Measurements from ENCODE around the gene SUMF1. TPM values are rescaled to one million over a fixed set of nuclear protein-coding genes. Genes with fewer than 3 reads are reported as not detected.
"Not testable (repeated sequence)": the region's sequence is repeated elsewhere in the genome, so short reads cannot be mapped to it uniquely, and the experiment has no call there.

Gene SUMF1
- total and polyA plus RNA-seq, 2 of the 4 experiments (the other 2 are of a cell fraction), result 26.3 to 38.4 TPM

DNA sequence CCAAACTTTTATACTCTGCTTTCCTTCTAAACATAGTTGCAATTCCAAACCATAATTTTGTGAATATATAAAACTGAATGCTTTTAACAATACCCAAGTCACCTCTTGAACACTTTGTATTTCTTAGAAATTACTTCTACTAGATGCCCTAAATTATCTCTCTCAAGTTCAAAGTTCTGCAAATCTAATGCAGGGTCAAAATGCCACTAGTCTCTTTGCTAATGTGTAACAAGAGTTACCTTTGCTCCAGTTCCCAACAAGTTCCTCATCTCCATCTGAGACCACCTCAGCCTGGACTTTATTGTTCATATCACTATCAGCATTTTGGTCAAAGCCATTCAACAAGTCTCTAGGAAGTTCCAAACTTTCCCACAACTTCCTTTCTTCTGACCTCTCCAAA is 137.3 kb downstream of the SUMF1 start:
- H3K4ac ChIP-seq (ENCODE audit: low read depth, low read length); BruUV-seq (replicated peaks); H2BK120ac ChIP-seq (ENCODE audit: low read depth, low read length); H3K23ac ChIP-seq (ENCODE audit: low read depth, low read length); H3K27ac ChIP-seq (ENCODE audit: insufficient read depth, low read length); in situ Hi-C loops (cut with MboI; ENCODE audit: low sequenced_read_pairs); dilution Hi-C loops (cut with HindIII; ENCODE audit: low sequenced_read_pairs, unreplicated experiment); H3K4me1 ChIP-seq (ENCODE audit: control insufficient read depth, insufficient read depth, low read length); H3K4me2 ChIP-seq (ENCODE audit: low read depth, low read length); H3K4me3 ChIP-seq (ENCODE audit: insufficient read depth, low read depth, low read length); H2BK20ac ChIP-seq (ENCODE audit: low read depth, low read length); ATAC-seq (ENCODE audit: low read depth); H4K8ac ChIP-seq (ENCODE audit: low read depth in 2 of 2, low read length in 2 of 2); intact Hi-C loops (cut with micrococcal nuclease); H3K9me3 ChIP-seq (ENCODE audit: control insufficient read depth, insufficient read depth, low read length); H2AK5ac ChIP-seq (ENCODE audit: low read depth, low read length); H3K27me3 ChIP-seq (ENCODE audit: control insufficient read depth, insufficient read depth, low read length); H3K79me1 ChIP-seq (ENCODE audit: low read depth in 1 of 2, low read length in 2 of 2); DNase-seq; H4K5ac ChIP-seq (ENCODE audit: low read depth, low read length); H2BK15ac ChIP-seq (ENCODE audit: low read depth, low read length); H3K36me3 ChIP-seq (ENCODE audit: control insufficient read depth, insufficient read depth, low read length); POLR2A ChIA-PET (ENCODE audit: unreplicated experiment); H3K18ac ChIP-seq (ENCODE audit: low read depth, low read length); H2BK5ac ChIP-seq (ENCODE audit: low read depth, low read length, poor library complexity, severe bottlenecking); H4K91ac ChIP-seq (ENCODE audit: insufficient read depth, low read depth, low read length); H3K56ac ChIP-seq (ENCODE audit: extremely low read depth, insufficient read depth, low read length); H2AFZ ChIP-seq (replicated peaks; ENCODE audit: low read length, poor library complexity); H3K14ac ChIP-seq (replicated peaks; ENCODE audit: low read depth, low read length); H4K20me1 ChIP-seq (ENCODE audit: insufficient read depth, low read length); H3K9ac ChIP-seq (ENCODE audit: low read depth, low read length); H2AK9ac ChIP-seq (replicated peaks; ENCODE audit: low read depth, low read length, poor library complexity); H3K9me1 ChIP-seq (ENCODE audit: insufficient read depth, low read length); CTCF ChIA-PET: not testable (repeated sequence)
